ENCODE results near the gene DIRAS2.
"Not testable (repeated sequence)": the region's sequence is repeated elsewhere in the genome, so short reads cannot be mapped to it uniquely, and the experiment has no call there.

DIRAS2 gene

GRCh38 chr9:90642570-90643539 is at the start of gene DIRAS2:
DIRAS2 (minus strand) TSS chr9:90642824; CDS start chr9:90613827, 28,997 bp downstream.
- DNase-seq, result no peak

GRCh38 chr9:90684736-90685135 is 42.1 kb upstream of the DIRAS2 start:
- DNase-seq, result no peak

- no peak for DNase-seq
These were observed 41.5 kb upstream of the DIRAS2 start for GRCh38 chr9:90684106-90684505.

- DNase-seq, result no peak
These were observed 37.9 kb upstream of the DIRAS2 start for GRCh38 chr9:90680534-90680933.

- no peak for DNase-seq
These were observed 22.4 kb upstream of the DIRAS2 start for GRCh38 chr9:90665072-90665471.

GRCh38 chr9:90659650-90660364 is 17.2 kb upstream of the DIRAS2 start:
- no peak for DNase-seq

GRCh38 chr9:90658783-90659182 is 16.2 kb upstream of the DIRAS2 start:
- no peak for DNase-seq

- no peak for DNase-seq
These were observed 15.6 kb upstream of the DIRAS2 start for GRCh38 chr9:90658181-90658580.

GRCh38 chr9:90656876-90657275 is 14.3 kb upstream of the DIRAS2 start:
- not testable (repeated sequence) for DNase-seq

- no peak for DNase-seq
These were observed 8.6 kb upstream of the DIRAS2 start for GRCh38 chr9:90651246-90651645.

- DNase-seq, result no peak
These were observed 5.2 kb upstream of the DIRAS2 start for GRCh38 chr9:90647843-90648242.

- DNase-seq, result no peak
These were observed 3.1 kb upstream of the DIRAS2 start for GRCh38 chr9:90645721-90646120.

GRCh38 chr9:90641884-90642487 is 638 bp downstream of the DIRAS2 start:
- no peak for DNase-seq

- DNase-seq, result no peak
These were observed 1.5 kb downstream of the DIRAS2 start for GRCh38 chr9:90641086-90641485.

GRCh38 chr9:90640361-90640760 is 2.3 kb downstream of the DIRAS2 start:
- no peak for DNase-seq

GRCh38 chr9:90637626-90638025 is 5.0 kb downstream of the DIRAS2 start:
- no peak for DNase-seq

- DNase-seq, result no peak
These were observed 9.9 kb downstream of the DIRAS2 start for GRCh38 chr9:90632647-90633207.

GRCh38 chr9:90631964-90632363 is 10.7 kb downstream of the DIRAS2 start:
- no peak for DNase-seq

- DNase-seq, result no peak
These were observed 12.6 kb downstream of the DIRAS2 start for GRCh38 chr9:90629991-90630390.

GRCh38 chr9:90629354-90629753 is 13.3 kb downstream of the DIRAS2 start:
- no peak for DNase-seq

- DNase-seq, result no peak
These were observed 25.8 kb downstream of the DIRAS2 start for GRCh38 chr9:90616806-90617205.

- no peak for DNase-seq
These were observed 29.1 kb downstream of the DIRAS2 start for GRCh38 chr9:90613502-90613901.

- DNase-seq, result no peak
These were observed 29.7 kb downstream of the DIRAS2 start for GRCh38 chr9:90612957-90613356.
